GM19193 (cell line): ENCODE measurements around the gene TMEM60.

Source experiments
- POLR2A ChIP-seq: IDR thresholded peaks from 4 replicates; pipeline ENCODE4 v1.6.1; 2011; ENCODE audit not compliant: insufficient read depth, insufficient read length; ENCODE audit errors: extremely low read depth

Gene TMEM60

DNA sequence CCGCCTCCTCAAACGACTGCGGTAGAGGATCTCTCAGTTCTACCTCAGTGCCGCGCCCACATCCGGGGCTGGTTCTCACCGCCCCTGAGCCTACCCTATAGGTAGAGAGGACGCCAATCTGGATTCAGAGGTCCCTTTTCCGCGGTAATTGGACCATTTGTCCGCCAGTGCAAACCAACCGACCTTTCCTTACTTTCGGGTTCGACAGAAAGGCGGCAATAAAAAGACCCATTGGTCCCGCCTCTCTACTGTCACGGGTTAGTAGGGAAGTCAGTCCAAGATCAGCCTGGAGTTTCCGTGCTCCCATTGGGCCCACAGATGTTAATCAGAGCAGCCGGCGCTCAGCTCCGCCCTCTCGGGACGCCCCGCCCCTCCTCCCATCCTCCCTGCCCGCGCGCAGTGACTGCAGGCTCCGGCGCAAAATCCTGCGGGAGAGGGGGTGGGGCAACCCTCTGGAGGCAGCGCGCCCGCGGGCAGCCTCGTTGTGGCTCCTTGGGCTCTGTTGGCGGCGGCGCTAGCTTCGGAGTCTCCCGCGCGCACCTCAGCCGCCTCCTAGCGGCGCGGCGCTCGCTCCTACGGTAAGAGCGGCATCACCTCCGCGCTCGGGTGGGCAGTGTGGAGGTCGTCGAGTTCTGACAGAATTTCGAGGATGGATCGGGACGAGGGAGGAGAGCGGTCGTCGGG, at the start of gene TMEM60, which contains the start of gene PHTF2:
TSS of gene TMEM60 (minus strand) at position 41 of the 684 bp plus-strand sequence. CDS start 4,061 bp downstream, outside the sequence.
TSS of gene PHTF2 (plus strand) at position 380 of the 684 bp plus-strand sequence.
- TF ChIP-seq POLR2A: peak; percentile 61

GRCh38 chr7:77846317-77847092, 48.3 kb upstream of the TMEM60 start:
- TF ChIP-seq POLR2A: no peak

DNA sequence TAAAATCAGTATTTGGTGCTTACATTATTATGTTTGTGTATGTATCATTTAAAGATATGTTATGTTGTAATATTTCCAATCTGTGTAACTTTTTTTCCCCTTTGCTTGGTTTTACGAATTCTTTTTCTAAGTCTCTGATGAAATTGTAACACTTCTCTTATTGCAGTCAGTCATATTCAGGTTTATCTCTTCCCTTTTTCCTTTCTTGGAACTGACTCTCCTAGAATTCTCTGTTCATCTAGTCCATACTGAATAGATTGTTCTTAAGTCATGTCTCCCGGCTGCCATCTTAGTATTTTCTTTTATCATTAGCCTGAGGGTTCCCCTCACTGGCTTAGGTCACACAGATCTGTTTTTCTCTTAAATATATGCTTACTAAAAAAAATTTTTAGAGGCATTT, 45.0 kb upstream of the TMEM60 start:
- TF ChIP-seq POLR2A: no peak

GRCh38 chr7:77839919-77840318, 41.7 kb upstream of the TMEM60 start:
- no peak for TF ChIP-seq POLR2A

DNA sequence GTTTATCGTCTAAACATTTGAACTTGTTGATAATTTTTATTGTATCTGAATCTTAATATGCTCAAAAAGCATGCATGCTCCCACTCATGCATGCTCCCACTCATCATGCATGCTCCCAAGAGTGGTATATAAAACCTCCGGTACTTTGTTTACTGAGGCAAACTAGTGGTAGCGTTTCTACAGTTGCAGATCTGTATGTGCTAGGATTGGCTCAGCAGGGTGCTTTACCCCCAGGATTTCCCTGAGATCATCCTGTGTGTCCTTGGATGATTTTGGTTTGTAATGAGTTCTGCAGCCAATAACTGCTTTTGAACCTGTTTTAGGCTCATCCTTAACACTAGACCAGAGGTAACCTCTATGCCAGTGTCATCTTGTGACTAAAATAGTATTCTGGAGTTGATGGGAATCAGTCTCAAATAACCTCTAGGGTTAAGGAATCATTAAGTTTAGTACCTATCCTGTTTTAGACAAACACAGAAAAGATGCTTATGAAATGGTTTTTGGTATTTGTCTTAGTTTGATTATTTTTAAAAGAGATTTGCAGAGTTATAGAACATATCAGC, 40.8 kb upstream of the TMEM60 start:
- no peak for TF ChIP-seq POLR2A

DNA sequence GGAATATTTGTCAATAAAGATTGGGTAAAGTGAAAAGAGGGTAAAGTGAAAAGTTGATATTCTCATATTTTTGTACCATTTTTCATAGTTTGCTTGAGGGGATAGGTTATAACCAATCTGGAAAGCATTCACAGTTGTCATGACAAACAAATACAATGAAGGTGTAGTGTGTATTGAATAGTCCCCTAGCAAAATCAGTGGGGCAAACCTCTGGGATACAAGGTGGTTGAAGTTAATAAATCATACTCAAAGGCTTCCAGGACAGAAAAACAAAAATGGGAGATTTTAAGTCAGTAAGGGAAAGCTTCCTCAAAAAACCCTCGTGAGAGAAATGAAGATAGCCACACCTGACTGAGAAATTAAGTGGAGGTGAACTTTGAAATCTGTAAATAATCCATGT, 39.7 kb upstream of the TMEM60 start:
- no peak for TF ChIP-seq POLR2A

- TF ChIP-seq POLR2A: no peak
These were observed 39.0 kb upstream of the TMEM60 start for GRCh38 chr7:77837275-77837674.

GRCh38 chr7:77833136-77833535, 34.9 kb upstream of the TMEM60 start:
- no peak for TF ChIP-seq POLR2A

- no peak for TF ChIP-seq POLR2A
These were observed 33.7 kb upstream of the TMEM60 start for GRCh38 chr7:77831953-77832352.

DNA sequence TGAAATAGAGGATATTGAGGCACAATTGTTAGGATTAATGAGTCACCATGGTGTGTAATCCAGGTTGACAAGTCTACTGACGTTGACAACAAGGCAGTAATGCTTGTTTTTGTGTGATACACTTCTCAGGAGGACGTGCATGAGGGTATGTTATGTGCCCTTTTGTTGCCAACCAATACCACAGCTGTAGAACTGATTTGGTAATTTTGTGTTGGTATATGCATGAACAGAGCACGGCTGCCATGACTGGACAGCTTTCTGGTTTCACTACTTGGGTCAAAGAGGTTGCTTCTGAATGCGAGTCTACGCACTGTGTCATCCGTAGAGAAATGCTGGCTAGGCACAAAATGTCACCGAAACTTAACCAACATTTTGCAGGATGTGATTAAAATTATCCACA, 33.2 kb upstream of the TMEM60 start:
- TF ChIP-seq POLR2A: no peak

- no peak for TF ChIP-seq POLR2A
These were observed 32.6 kb upstream of the TMEM60 start for GRCh38 chr7:77830649-77831355.

- TF ChIP-seq POLR2A: no peak
These were observed 29.8 kb upstream of the TMEM60 start for GRCh38 chr7:77827999-77828398.

- no peak for TF ChIP-seq POLR2A
These were observed 28.1 kb upstream of the TMEM60 start for GRCh38 chr7:77826300-77826699.

GRCh38 chr7:77825131-77825530, 26.9 kb upstream of the TMEM60 start:
- no peak for TF ChIP-seq POLR2A

GRCh38 chr7:77824636-77825035, 26.4 kb upstream of the TMEM60 start:
- TF ChIP-seq POLR2A: no peak
